Endothelial cell of hepatic sinusoid (primary cell): ENCODE results near the gene TRPC4AP.
"Not testable (repeated sequence)": the region's sequence is repeated elsewhere in the genome, so short reads cannot be mapped to it uniquely, and the experiment has no call there.

ENCODE experiments used
- in situ Hi-C: cut with HindIII; loops from 2 replicates; pipeline ENCODE4 v1.10.0; 2017; ENCODE audit warnings: low sequenced_read_pairs

Gene TRPC4AP

GRCh38 chr20:35104685-35105295 is 12.2 kb upstream of the TRPC4AP start:
- in situ Hi-C loops: no loop called here

GRCh38 chr20:35101620-35102019 is 9.0 kb upstream of the TRPC4AP start:
- in situ Hi-C loops: no loop called here

GRCh38 chr20:35093267-35093884 is 769 bp upstream of the TRPC4AP start:
- in situ Hi-C loops: no loop called here

DNA sequence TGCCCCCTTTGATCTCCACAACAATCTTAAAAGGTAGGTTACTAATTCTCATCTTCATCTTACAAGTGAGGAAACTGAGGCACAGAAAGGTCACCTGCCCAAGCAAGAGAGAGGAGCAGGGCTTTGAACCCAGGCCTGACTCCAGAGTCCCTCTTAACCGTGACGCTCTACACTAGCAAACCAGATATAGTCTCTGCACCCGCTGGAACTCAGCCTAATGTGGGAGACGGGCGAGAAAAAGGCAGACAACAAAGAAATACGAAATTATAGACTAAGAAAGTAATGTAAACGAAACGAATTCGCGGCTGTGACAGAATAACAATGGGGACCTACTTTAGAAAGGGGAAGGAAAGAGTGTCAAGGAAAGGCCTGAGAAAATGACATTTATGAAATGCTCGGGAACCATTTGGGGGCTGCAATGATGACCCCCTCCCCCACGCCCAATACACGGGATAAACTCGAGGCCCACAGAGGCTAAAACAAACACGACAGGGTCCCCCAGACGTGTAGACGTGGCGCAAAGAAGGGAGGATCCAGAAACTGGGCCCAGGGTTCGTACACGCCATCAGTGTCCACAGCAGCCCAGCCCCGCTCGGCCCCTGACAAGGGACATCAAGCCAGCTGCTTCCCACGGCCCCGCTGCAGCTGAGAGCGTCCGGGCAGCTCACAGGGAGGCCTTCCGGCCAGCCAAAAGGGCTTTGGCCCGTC is 637 bp downstream of the TRPC4AP start:
- in situ Hi-C loops: no loop called here

GRCh38 chr20:35088231-35089145 is 4.1 kb downstream of the TRPC4AP start:
- in situ Hi-C loops: no loop called here

DNA sequence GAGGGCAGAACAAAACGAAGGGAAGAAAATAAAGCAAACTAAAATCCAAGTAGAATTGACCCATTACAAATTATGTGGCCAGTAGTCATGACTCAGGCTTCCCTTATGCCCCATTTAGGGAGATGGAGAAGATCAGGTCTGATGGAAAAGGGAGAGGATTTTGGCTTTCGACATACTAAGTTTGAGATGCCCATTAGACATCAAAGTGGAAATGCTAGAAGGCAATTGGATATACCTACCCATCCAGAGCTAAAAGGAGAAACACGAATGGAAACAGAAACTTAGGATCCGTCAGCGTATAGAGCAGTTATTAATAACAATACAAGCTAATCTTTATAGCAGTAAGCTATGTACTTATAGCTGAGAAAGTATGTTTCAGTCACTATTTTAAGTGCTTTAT is 4.8 kb downstream of the TRPC4AP start:
- in situ Hi-C loops: no loop called here

DNA sequence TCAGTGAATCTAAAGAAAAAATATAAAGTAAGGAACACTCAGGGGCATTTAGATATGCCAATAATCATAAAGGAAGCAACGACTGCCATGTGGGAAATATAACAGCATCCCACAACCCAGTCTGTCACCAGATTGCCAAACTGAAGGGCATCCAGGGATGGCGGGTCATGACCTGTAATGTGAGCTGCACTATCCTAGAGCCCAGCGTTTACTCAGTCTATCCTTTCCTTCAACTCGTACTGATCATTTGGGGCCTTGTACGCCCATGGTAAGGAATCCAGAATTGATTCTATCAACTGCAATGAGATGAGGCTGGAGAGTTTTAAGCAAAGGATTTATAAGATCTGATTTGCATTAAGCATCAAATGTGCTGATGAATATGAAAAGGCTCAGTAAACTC is 5.3 kb downstream of the TRPC4AP start:
- in situ Hi-C loops: no loop called here

DNA sequence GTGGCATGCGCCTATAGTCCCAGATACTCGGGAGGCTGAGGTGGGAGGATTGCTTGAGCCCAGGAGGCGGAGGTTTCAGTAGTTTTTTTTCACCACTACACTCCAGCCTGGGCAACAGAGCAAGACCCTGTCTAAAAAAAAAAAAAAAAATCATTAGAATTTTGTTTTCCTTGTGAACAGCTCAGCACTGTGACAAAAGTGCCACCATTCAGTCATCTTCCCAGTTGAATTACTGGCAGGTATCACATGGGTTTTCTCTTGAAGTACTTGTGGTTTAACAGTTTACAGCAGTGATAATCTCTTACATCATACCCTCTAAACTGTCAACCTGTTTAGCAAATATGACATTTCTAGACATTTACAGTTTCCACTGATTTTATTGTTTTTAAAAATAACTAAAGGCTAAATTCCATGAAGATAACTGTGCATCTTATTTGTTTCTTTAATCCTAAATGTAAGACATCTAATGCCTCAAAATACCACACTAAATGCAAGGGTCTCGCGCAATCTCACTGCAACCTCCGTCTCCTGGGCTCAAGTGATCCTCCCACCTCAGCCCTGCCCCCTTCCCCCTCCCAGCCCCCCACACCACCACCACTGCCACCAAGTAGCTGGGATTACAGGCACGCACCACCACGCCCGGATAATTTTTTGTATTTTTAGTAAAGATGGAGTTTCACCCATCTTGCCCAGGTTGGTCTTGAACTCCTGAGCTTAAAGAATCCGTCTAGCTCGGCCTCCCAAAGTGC is 7.0 kb downstream of the TRPC4AP start:
- in situ Hi-C loops: no loop called here

- in situ Hi-C loops: no loop called here
Observed at GRCh38 chr20:35084998-35085397, 7.6 kb downstream of the TRPC4AP start.

DNA sequence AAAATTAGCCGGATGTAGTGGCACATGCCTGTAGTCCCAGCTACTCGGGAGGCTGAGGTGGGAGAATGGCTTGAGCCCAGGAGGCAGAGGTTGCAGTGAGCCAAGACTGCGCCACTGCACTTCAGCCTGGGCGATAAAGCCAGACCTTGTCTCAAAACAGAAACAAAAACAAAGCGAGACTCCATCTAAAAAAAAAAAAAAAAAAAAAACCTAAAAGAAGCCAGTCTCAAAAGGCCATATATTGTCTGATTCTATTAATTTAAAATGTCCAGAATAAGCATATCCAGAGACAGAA is 12.3 kb downstream of the TRPC4AP start:
- in situ Hi-C loops: not testable (repeated sequence)

DNA sequence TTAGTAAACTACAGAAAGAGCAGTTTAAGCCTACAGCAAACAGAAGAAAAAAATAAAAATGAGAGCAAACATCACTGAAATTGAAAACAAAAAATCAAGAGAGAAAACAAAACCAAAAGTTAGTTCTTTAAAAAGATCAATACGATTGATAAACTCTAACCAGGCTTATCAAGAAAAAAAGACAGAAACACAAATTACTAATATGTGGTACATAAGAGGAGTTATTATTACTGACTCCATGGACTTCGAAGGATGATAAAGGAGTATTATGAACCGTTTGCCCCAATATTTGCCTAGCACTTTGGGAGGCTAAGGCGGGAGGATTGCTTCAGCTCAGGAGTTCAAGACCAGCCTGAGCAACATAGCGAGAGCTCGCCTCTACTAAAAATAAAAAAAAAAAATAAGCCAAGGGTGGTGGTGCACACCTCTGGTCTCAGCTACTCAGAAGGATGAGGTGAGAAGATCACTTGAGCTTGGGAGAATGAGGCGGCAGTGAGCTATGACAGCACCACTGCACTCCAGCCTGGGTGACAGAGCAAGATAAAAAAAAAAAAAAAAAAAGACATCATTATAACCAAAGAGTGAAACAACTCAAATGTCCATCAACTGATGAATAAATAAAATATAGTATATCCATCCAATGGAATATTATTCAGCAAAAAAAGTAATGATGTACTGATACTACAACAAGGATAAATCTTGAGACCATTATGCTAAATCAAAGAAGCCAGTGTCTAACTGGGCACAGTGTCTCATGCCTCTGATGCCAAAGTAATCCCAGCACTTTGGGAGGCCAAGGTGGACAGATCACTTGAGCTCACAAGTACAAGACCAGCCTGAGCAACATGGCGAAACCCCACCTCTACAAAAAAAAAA is 12.9 kb downstream of the TRPC4AP start:
- in situ Hi-C loops: no loop called here

DNA sequence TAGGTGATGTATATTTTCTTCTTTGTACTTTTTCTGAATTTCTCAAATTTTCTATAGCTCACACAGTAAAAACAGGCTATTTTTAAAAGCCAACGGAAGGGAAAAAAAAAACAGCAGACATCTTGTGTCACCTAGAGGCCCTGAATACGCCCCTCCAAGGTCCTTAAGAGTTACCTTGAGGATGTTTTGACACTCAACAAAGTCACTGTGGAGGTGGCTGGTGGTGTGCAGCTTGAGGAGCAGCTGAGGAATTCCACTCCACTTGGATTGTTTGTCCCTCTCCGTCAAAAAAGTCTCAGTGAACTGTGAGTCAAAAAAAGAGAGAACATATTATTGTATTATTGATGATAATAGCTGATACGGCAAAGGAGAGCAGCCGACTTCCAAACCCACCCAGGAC is 14.7 kb downstream of the TRPC4AP start:
- in situ Hi-C loops: no loop called here

DNA sequence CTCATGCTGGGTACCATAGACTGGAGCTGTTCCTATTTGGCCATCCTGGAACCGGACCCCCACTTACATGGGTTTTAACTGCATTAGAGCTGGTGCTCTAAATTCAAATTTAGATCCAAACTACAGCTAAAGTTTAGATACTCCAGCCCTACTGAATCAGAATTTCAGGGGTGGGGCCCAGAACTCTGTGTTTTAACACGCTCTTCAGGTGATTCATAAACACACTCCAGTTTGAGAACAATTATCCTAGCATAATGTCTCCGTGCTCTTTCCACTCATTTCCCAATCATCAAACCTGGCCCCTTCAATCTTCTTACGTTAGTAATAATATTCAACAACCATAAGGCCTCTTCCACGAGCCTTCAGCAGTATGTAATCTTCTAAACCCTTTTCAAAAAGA is 15.3 kb downstream of the TRPC4AP start:
- in situ Hi-C loops: no loop called here

- in situ Hi-C loops: not testable (repeated sequence)
Observed at GRCh38 chr20:35071436-35072153, 21.0 kb downstream of the TRPC4AP start.

DNA sequence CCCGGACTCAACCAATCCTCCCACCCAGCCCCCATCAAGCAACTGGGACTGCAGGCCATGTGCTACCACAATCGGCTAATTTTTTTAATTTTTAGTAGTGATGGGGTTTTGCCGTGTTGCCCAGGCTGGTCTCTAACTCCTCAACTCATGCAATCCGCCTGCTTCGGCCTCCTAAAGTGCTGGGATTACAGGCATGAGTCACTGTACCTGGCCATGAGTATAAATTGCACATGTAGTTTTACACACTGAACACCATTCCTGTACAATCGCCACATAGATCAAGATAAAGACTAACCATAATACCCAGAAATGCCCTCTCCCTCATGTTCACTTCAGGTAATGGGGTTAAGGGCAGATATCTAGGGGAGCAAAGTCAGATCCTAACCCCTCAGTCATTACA is 26.4 kb downstream of the TRPC4AP start:
- in situ Hi-C loops: no loop called here

DNA sequence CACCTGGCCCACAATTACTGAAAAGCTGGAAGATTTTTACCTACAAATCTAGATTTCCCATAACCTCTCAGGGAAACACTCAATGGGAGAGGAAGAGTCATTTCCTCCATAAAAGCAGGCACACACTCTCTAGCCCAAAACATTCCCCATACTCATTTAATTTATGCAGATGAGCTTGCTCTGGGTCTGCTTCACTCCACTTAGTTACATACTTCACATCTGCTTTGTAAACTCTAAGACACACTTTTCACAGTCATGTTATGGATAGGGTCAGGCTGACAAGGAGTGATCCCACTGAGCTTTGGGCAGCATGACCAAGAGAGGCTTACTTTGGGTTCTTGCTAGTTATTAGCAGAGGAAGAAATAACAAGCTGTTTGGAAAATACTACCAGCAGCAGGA is 27.4 kb downstream of the TRPC4AP start:
- in situ Hi-C loops: no loop called here

- in situ Hi-C loops: no loop called here
Observed at GRCh38 chr20:35063168-35063567, 29.4 kb downstream of the TRPC4AP start.

GRCh38 chr20:35062478-35062877 is 30.1 kb downstream of the TRPC4AP start:
- in situ Hi-C loops: no loop called here

DNA sequence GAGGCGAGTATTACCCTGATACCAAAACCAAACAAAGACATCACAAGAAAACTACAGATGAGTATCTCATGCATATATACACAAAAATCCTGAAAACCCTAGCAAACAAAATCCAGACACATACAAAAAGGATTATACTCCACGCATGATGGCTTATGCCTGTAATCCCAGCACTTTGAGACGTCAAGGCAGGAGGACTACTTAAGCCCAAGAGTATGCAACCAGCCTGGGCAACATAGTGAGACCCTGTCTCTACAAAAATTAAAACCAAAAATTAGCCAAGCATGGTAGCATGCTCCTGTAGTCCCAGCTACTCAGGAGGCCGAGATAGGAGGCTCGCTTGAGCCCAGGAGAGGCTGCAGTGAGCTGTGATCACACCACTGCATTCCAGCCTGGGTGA is 32.4 kb downstream of the TRPC4AP start:
- in situ Hi-C loops: no loop called here
